BJ (cell line): Measurements from ENCODE around the gene DNAH10. TPM values are rescaled to one million over a fixed set of nuclear protein-coding genes. Genes with fewer than 3 reads are reported as not detected.

Experiments
- CTCF ChIA-PET: fragments of 350-600 bp; formaldehyde crosslinking; extraction: SDS; loops from one replicate; lab custom pipeline; 2021; ENCODE audit warnings: antibody characterized with exemption, inconsistent platforms; lab: Yijun Ruan, JAX
- POLR2A ChIA-PET: fragments of 300-600 bp; sonication (Branson Sonifier 250); formaldehyde crosslinking; extraction: SDS; loops from one replicate; lab custom pipeline; 2021; ENCODE audit warnings: antibody characterized with exemption; lab: Charles Lee
- DNase-seq: peaks from one replicate; pipeline ENCODE4 v3.0.0-alpha.2; 2011; ENCODE audit warnings: low read depth
- H3K27me3 ChIP-seq: 2 replicates; pipeline ENCODE4 v1.6.0; 2011; ENCODE audit warnings: low read length; ENCODE audit not compliant: control insufficient read depth, insufficient read depth
- H3K36me3 ChIP-seq: 2 replicates; pipeline ENCODE4 v1.5.1; 2011; ENCODE audit warnings: low read length; ENCODE audit not compliant: control insufficient read depth, insufficient read depth
- H3K4me3 ChIP-seq: 2 replicates; pipeline ENCODE4 v1.5.1; 2011; ENCODE audit warnings: low read depth, mild to moderate bottlenecking, control low read depth, low read length
- polyA plus RNA-seq: library from polyadenylated mRNA; depleted of rRNA; stranded (reverse); fragments of >200 nt; gene quantifications from 2 replicates; pipeline ENCODE4 v1.2.3, GENCODE V29; 2011
- TF ChIP-seq, protein P1 (sequence below): IDR thresholded peaks from 2 replicates; pipeline ENCODE4 v1.5.1; 2011; ENCODE audit warnings: low read depth, mild to moderate bottlenecking, control low read depth, inconsistent platforms, low read length, moderate library complexity; ENCODE audit not compliant: insufficient read depth

DNAH10 gene
- polyA plus RNA-seq, 1 experiment = 0.61 TPM

DNA sequence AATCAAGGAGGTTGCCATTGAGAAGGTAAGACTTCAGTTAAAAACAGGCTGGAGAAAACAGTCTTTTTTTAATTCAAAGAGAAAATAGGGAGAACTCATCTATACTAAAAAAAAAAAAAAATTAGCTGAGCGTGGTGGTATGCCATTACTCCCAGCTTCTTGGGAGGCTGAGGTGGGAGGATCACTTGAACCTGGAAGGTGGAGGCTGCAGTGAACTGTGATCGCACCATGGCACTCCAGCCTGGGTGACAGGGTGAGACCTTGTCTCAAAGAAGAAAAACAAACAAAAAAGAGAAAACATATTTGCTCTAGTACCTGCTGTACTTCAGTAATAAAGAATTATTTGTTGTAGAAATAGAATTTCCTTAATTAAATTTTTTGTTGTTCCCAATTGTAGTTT, 68.6 kb downstream of the DNAH10 start:
- Histone ChIP-seq H3K36me3 (no peaks in the 10 kb centered on the region), H3K4me3 (no peak overlapping the region), H3K27me3 (peaks cover 3% of the 10 kb centered on the region)
- TF ChIP-seq, protein P1, sequence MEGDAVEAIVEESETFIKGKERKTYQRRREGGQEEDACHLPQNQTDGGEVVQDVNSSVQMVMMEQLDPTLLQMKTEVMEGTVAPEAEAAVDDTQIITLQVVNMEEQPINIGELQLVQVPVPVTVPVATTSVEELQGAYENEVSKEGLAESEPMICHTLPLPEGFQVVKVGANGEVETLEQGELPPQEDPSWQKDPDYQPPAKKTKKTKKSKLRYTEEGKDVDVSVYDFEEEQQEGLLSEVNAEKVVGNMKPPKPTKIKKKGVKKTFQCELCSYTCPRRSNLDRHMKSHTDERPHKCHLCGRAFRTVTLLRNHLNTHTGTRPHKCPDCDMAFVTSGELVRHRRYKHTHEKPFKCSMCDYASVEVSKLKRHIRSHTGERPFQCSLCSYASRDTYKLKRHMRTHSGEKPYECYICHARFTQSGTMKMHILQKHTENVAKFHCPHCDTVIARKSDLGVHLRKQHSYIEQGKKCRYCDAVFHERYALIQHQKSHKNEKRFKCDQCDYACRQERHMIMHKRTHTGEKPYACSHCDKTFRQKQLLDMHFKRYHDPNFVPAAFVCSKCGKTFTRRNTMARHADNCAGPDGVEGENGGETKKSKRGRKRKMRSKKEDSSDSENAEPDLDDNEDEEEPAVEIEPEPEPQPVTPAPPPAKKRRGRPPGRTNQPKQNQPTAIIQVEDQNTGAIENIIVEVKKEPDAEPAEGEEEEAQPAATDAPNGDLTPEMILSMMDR = no peak
- CTCF ChIA-PET = no interaction called here
- POLR2A ChIA-PET = no interaction called here
- DNase-seq = no peak

DNA sequence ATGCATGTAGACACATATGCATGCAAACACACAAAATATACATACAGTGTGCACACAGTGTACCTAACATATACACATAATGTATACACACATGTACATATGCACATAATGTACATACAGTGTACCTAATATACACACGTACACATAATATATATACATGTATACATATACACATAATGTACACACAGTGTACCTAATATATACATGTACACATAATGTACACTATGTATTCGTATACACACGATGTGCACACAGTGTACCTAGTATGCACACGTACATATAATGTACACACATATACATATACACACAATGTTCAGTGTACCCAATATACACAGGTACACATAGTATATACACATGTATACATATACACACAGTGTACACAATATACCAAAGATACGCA, 70.0 kb downstream of the DNAH10 start:
- no peak for DNase-seq
- TF ChIP-seq, protein P1 = no peak
- CTCF ChIA-PET = no interaction called here
- Histone ChIP-seq H3K36me3 (no peaks in the 10 kb centered on the region), H3K27me3 (peaks cover 3% of the 10 kb centered on the region), H3K4me3 (no peak overlapping the region)
- POLR2A ChIA-PET = no interaction called here

GRCh38 chr12:123833830-123834229, 71.7 kb downstream of the DNAH10 start:
- ChIA-PET POLR2A (no interaction called here), CTCF (no interaction called here)
- Histone ChIP-seq H3K4me3 (no peak overlapping the region), H3K36me3 (no peaks in the 10 kb centered on the region), H3K27me3 (peaks cover 1% of the 10 kb centered on the region; the same call in 1 of the 2 replicates)
- no peak for DNase-seq
- TF ChIP-seq, protein P1 = no peak

GRCh38 chr12:123834845-123835244, 72.7 kb downstream of the DNAH10 start:
- Histone ChIP-seq H3K27me3 (peaks cover 1% of the 10 kb centered on the region; the same call in 1 of the 2 replicates), H3K36me3 (no peaks in the 10 kb centered on the region), H3K4me3 (no peak overlapping the region)
- TF ChIP-seq, protein P1 = no peak
- CTCF ChIA-PET = no interaction called here
- POLR2A ChIA-PET = no interaction called here
- no peak for DNase-seq

DNA sequence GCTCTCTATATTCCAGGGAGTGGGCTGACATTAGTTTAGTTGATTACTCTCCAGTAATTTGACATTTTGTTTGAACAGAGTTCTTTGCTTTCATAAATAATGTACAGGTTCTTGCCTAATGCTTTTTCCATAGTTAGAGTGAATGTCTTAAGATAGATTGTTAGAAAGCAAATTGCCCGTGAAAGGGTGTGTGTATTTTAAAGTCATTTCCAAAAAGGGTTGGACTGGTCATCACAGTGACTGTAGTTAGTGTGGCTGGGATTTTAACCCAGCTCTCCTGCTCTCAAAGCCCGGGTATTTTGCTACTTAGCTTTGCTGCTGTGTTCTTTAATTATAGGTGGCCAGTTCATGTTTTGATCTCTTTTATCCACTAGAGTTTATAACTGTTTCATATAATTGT, 74.2 kb downstream of the DNAH10 start:
- POLR2A ChIA-PET = no interaction called here
- DNase-seq = no peak
- TF ChIP-seq, protein P1 = no peak
- CTCF ChIA-PET = interaction anchor here (0.5 to 1.0 kb wide), 2 partner anchors 10 to 556 kb away, joined by 3 to 4 read pairs; no protein-coding TSS in a partner anchor
- Histone ChIP-seq H3K4me3 (no peak overlapping the region), H3K36me3 (no peaks in the 10 kb centered on the region), H3K27me3 (peaks cover 1% of the 10 kb centered on the region)
